Suppressor macrophage (primary cell): ENCODE data around the gene FTMT.
"Not testable (repeated sequence)": the region's sequence is repeated elsewhere in the genome, so short reads cannot be mapped to it uniquely, and the experiment has no call there.

Experiments used
- DNase-seq, 4 experiments: peaks; one replicate each; pipeline ENCODE4 v3.0.0-alpha.2; 2020 to 2022
- total RNA-seq, 17 experiments: gene quantifications; one replicate each; lab custom pipeline; 2026; ENCODE audit warnings: mixed read lengths in 6 of 17, inconsistent platforms in 3 of 17; lab: John Stamatoyannopoulos, UW

The FTMT gene
- 0 to 0.77 (median 0) reads per million in 17 experiments for total RNA-seq

DNA sequence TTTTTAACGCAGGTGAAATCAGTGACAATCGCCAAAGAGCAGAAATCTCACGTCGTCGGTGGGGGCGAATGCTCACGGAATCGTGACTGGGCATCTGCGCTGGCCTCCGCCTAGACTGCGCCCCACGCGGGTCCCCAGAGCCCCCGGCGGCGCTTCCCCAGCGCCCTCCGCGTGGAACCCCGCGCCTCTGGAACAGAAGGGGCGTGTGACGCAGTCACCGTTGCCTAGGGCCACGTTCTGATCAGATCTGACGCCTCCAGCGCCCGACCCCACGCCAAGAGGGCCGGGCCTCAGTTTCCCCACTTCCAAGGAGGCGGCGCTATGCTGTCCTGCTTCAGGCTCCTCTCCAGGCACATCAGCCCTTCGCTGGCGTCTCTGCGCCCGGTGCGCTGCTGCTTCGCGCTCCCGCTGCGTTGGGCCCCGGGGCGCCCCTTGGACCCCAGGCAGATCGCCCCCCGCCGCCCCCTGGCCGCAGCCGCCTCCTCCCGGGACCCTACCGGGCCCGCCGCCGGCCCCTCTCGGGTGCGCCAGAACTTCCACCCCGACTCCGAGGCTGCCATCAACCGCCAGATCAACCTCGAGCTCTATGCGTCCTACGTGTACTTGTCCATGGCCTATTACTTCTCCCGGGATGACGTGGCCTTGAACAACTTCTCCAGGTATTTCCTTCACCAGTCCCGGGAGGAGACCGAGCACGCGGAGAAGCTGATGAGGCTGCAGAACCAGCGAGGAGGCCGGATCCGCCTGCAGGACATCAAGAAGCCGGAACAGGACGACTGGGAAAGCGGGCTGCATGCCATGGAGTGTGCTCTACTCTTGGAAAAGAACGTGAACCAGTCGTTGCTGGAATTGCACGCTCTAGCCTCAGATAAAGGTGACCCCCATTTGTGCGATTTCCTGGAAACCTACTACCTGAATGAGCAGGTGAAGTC lies at the start of gene FTMT:
TSS of gene FTMT (plus strand) at position 240 of the 932 bp plus-strand sequence. CDS start at position 322, 82 bp downstream.
- no peak for DNase-seq

DNA sequence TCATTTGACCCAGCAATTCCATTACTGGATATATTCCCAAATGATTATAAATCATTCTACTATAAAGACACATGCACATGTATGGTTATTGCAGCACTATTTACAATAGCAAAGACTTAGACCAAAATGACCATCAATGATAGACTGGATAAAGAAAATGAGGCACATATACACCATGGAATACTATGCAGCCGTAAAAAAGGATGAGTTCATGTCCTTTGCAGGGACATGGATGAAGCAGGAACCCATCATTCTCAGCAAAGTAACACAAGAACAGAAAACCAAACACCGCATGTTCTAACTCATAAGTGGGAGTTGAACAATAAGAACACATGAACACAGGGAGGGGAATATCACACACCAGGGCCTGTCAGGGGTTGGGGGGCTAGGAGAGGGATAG lies 46.4 kb upstream of the FTMT start:
- DNase-seq, result not testable (repeated sequence)

DNA sequence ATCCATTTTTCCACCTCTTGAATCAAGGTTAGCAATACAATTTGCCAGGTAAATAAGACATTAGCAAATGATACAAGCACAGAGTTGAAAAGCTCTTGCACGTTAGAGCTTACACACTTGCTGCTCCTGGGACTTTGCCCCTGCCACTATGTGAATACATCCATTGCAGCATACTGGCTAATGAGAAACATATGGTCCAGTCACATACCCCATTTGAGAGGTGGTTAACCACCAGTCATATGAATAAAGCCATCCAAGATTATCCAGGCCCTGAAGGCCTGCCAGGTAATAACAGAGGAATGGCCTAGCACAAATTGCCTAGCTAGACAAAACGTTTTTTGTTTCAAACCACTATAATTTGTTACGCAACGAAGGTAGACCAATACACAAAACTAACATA lies 45.8 kb upstream of the FTMT start:
- DNase-seq, result no peak

GRCh38 chr5:121816164-121816563 lies 35.5 kb upstream of the FTMT start:
- DNase-seq, result no peak

DNA sequence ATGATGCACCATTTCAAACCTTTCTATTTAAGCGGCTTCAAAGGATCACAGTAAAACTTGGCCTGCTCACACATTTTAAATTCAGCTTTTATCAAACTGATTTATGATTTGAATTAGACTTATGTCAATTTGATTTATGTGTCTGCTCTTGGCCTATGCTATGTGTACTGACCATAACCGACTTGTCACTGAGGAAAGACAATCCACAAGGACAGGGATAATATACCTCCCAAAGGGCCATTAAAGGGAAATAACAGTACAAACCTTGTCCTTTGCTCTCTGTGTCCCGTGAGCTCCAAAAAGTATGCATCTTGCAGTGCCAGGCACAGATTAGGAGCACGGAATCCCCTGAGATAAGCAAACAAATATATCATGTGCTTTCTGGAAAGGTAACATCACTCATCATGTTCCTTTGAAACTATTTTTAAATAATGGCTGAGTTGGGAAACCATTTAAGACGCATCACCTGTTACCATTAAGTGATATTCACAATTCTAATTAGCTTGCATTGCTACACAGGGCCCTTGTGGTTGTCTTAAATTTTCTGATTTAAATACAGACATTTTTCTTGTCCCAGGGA lies 31.9 kb upstream of the FTMT start:
- DNase-seq, result no peak

GRCh38 chr5:121833617-121834016 lies 18.1 kb upstream of the FTMT start:
- no peak for DNase-seq

DNA sequence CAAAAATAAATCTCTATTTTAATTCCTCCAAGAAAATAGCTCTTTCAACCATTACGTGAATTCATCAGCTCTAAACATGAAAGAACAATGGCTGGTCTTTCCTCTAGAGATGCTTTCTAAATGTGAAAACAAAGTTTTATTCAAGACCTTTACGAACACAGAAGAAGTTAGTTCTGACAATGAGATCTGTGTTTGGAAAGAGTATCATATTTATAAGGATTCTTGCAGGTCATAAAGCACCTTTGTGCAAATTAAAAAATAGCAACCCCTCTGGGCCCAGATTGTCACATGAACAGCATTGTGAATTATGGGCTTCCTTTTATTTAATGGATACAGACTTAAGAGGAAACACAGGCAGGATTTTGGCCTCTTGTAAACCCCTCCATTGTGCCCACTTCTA lies 17.7 kb upstream of the FTMT start:
- no peak for DNase-seq

- DNase-seq, result no peak
These were observed 9.8 kb upstream of the FTMT start for GRCh38 chr5:121841892-121842291.

DNA sequence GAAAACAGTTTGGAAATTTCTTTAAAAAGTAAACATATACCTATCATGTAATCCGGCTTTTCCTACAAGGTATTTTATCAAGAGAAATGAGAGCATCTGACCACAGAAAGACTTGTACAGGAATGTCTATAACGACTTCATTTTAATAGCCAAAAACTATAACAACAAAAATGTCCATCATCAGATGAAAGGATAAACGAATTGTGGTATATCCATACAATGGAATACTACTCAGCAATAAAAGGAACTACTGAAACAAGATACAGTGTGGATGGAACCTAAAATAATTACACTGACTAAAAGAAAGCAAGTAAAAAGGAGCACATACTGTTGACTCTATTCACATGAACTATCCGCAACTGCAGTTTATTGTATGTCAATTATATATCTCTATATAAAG lies 1.4 kb upstream of the FTMT start:
- DNase-seq, result no peak

DNA sequence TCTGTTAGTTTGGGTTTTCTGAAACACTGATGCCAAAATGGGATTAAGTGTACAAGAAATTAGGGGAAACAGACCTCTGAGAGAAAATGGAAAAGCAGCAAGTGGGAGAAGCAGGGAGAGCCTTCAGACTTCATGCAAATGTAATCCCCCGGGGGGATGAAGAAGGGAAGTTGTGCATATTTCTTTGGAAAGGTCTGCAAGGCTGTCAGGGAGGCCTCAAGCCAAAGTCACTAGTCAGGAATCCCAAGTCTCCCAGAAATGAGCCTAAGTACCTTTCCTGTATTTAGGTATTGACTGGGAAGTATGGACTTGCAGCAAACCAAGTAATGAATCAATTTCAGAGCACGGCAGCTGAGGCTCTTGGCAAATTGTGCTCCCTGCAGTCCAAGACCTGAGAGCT lies 2.2 kb downstream of the FTMT start:
- DNase-seq, result no peak

DNA sequence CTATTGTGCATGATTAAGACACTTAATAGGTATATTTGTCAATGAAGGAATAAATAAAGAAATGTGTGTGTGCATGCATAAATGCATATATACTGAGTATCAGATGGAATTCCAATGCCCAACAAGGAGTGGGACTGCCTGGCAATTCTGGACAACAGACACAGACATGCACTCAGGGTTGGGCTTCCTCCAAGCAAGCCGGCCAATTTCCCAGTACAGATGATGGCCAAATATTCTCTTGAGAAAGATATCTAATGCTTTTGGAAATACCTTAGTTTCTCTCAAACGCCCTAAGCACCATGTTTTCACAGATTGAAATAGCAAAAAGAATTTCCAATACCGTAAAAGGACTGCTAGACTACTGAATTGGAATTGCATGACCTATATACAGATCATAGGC lies 11.1 kb downstream of the FTMT start:
- no peak for DNase-seq

- no peak for DNase-seq
These were observed 12.1 kb downstream of the FTMT start for GRCh38 chr5:121863753-121864285.

DNA sequence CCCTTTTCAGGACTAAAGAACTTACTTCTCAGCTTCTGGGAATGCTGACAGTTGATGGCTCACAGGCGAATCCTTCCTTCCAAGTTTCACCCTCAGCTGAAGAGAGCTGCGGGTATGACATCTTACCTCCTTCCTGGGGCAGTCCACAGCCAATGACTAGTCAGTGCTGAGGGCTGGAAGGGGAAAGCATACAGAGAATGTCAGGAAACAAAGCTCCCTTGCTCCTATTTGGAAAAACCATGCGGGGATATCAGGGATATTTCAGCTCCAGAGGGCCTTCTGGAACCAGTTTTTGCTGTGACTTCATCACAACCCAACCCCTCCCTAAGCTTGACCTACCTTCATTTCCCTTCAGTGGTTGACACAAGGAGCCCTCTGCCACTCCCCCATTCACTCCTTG lies 15.7 kb downstream of the FTMT start:
- DNase-seq, result no peak

DNA sequence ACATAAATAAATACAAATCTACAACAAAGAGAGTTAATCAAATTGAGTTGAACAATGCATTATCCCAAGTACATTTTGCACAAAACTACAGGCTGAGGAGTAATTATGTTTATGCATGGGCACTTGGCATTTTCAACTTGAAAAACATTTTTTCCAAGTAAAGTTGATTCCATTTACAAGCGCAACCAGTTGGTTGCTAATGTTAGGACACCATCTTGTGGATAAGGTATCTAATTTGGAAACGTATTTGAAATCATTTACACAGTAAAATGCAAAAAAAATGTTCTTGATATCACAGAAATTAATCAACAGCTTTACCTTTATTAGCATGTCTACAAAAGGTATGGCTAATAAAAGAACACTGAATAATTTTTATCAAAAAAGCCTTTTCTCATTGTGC lies 18.8 kb downstream of the FTMT start:
- DNase-seq, result peak in 1 of 4 experiments; percentile 0

GRCh38 chr5:121872856-121873255 lies 21.2 kb downstream of the FTMT start:
- DNase-seq, result no peak

GRCh38 chr5:121873409-121873808 lies 21.7 kb downstream of the FTMT start:
- DNase-seq, result no peak

GRCh38 chr5:121885630-121886029 lies 33.9 kb downstream of the FTMT start:
- DNase-seq, result no peak

DNA sequence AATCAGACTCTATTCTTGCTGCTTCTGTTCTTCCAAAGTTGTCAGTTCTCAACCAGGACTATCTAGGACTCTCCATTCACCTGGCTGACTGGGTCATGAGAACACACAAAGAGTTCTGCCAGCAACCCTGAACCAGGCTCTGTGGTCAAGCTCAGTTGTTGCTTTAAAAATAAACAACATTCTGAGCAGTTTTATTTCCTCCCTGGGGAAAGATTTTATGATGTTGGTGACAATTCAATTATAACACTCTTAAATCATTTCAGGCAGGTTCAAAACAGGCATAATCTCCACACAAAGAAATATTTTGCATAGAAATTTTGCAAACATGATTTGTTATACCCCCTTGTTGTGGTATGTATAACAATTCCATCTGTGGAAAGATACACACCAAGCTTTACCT lies 36.0 kb downstream of the FTMT start:
- no peak for DNase-seq

- no peak for DNase-seq
These were observed 38.7 kb downstream of the FTMT start for GRCh38 chr5:121890297-121890858.

GRCh38 chr5:121897341-121897740 lies 45.7 kb downstream of the FTMT start:
- DNase-seq, result no peak

DNA sequence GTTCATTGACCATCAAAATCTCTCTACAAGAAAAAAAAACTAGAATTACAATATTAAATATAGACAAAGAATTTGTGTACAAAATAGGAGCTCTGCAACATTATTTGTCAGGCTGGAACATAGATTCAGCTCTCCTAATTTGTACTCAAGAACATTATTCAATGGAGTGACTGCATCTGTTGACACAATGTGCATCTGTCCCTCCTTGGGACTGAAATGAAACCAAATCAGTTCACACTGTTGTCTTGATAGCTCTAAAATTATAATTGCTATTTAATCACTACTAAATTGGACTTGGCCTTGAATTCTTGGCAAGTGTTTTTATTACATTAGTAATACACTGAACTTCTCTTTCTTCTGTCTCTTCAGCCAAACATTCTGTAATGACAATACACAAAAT lies 47.7 kb downstream of the FTMT start:
- no peak for DNase-seq
